ENCODE results near the gene CRABP1.

CRABP1 gene

DNA sequence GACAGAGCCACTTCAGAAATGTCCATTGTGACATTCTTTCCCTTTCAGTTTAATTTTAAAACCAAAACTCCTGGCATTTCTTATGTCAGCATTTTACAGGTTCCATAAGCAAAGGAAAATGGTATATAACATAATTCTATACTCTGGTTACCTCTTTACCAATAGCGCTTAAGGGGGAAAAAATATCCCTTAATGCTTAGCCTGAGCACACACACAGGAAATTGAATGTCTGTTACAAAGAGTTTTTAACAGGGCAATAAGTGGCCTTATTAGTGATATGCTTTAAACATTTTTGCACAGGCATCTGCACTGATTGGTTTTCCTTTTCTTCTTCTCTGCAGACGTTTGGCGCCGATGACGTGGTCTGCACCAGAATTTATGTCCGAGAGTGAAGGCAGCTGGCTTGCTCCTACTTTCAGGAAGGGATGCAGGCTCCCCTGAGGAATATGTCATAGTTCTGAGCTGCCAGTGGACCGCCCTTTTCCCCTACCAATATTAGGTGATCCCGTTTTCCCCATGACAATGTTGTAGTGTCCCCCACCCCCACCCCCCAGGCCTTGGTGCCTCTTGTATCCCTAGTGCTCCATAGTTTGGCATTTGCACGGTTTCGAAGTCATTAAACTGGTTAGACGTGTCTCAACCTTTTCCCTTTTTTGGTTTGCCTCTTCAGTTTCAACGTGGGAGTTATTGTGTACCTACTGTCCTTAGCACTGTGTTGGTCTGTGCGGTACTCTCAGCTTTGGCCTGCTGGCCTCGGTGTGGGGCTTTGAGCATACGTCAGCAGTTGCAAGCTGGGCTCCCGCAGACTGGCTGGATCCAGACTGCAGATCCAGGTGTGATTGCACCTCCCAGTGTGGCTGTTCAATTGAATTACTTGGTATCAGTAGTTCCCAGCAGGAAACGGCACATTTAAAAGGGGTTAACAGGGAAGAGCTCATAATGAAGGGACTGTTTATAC is 7.7 kb downstream of the CRABP1 start:
- DNase-seq (ENCODE audit: low spot score): no peak

DNA sequence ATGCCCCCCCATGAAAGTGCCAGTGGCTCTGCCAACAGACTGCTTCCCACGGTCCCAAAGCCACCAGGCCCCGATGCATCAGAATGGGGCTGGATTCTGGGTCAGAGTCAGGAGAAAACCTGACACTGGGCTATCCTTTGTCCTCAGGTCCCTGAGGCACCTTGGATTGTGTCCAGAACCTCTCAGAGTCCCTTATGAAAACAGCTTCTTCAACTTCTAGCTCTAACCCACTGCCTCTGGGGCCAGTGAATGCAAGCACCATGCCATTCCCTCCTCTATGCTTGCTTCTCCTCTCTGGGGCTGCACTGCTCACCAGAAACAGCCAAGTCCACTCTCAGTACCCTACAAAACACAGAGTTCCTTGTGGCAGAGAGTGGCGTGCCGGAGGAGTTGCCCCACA is 9.9 kb downstream of the CRABP1 start:
- no peak for DNase-seq (ENCODE audit: low spot score)

DNA sequence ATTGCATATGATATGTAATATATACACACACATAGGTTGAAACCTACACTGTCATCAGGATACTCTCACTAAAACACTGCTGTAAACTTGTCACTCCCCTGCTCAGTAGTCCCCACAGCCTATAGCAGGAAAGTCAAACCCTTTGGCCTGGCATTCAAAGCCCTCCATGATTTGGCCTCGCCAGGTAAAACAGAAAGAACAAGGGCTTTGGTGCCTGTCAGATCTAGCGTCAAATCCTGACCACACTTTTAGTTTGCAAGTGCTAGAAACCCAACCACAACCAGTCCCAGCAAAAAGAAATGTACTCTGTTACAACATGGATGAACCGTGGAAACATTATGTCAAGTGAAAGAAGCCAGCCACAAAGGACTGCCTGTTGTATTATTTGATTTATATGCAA is 11.4 kb downstream of the CRABP1 start:
- DNase-seq (ENCODE audit: low spot score): no peak

DNA sequence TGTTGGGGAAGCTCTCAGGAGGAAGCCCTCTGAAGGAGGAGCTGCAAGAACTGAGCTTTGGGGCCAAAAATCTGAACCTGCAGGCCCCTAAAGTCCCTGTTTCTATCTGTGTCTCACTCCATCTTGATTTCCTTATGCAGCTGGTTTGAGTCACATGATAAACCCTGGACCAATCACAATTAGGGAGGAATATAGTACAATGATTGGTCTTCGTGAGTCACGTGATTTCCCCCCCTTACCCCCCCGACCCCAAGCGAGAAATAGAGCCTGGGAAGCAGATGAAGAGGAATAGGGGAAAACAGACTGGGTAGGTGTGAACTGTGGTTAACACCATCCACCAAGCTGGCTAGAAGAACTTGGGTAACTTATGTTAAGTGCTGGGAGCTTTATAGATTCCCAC is 12.9 kb downstream of the CRABP1 start:
- no peak for DNase-seq (ENCODE audit: low spot score)

DNA sequence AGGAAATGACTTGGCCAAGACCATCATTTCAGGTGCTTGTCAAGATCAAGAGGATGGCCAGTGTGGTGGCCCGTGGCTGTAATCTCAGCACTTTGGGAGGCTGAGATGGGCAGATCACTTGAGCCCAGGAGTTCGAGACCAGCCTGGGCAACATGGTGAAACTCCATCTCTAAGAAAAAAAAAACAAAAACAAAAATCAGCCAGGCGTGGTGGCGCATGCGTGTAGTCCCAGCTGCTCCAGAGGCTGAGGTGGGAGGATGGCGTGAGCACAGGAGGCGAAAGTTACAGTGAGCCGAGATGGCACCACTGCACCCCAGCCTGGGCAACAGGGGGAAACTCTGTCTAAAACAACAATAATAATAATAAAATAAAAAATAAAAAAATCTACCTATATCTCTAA is 15.0 kb downstream of the CRABP1 start:
- DNase-seq (ENCODE audit: low spot score): no peak

DNA sequence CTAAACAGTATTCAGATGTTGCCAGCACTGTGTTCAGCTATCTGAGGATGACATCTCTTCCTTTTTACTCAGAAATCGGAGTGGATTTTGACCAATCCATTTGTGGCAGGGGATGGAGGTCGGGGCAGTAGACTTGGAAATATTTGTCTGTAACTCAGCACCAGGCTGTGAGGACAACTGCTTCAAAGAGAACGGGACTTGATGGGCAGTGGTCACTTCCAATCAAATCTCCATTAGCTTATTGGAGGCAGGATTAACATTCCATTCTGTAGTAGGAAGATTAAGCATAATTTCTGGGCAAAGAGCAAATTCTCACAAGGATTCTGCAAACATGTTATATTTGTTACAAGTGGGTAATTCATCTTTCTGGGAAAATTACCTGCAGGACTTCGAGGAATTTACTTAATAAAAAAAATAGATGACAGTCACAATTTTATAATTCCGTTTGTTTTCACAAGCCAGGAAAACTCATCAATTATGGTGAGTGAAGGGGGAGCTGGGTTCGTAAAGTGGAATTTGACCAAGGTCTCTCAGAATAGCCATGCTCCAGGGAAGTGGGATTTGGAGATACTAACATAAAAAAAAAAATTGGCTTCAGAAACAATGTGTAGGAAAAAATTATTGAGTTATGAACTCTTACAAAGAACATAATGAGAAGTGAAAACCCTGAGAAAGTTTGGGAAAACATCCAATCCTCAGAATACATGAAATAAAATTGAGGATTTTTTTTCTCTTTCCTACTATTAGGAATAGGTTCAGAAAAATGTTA is 18.1 kb downstream of the CRABP1 start:
- no peak for DNase-seq (ENCODE audit: low spot score)

DNA sequence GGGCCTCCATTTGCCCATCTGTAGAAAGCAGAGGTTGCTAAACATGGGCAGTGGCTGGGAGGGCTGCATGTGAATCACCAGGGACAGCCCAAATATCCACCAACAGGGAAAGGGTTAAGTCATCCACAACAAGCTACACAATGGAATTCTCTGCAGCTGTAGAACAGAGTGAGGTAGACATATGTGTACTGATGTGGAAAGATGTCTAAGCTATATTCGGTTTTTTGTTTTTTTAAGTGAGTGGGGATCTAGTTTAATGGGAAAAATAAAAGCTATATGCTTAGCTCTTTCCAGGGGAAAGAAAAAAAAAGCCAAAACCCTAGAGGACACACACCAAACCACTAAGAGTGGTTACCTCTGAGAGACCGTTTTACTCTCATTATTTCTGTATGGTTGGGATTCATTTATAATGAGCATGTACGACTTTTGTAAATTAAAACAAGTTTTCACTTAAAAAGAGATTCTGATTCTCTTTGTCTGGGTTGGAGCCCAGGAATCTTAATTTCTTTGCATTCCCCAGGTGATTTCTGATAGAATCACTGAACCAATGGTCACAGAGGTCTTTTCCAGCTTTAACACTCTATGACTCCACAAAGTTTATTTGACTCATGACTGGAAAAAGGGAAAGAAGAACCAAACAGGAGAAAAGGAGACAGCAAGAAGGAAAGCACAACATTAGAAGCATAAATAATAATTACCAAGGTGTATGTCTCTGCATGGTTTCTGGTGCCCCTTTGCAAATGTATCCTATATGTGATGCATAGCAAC is 19.1 kb downstream of the CRABP1 start:
- no peak for DNase-seq (ENCODE audit: low spot score)

DNA sequence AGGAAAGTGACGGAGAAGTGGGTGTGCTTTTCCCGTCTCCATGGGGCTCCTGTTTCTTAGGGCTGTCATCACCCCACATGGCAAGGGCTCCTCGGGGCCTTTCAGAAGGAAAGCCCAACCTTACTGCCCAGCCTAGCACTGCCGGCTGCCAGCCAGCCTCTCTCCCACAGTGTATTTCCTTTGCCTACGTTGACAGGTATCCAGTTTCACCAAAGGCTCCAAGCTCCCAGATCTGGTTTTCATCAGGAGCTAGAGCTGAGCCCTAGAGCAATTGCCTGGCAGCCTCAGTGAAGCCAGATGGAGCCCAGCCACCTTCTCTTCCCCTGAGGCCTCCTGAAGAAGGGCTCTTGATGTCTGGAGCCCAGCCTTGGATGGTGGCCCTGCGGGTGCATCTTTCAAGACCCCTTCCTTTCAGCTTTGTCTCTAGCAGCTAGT is 20.2 kb downstream of the CRABP1 start:
- no peak for DNase-seq (ENCODE audit: low spot score)

DNA sequence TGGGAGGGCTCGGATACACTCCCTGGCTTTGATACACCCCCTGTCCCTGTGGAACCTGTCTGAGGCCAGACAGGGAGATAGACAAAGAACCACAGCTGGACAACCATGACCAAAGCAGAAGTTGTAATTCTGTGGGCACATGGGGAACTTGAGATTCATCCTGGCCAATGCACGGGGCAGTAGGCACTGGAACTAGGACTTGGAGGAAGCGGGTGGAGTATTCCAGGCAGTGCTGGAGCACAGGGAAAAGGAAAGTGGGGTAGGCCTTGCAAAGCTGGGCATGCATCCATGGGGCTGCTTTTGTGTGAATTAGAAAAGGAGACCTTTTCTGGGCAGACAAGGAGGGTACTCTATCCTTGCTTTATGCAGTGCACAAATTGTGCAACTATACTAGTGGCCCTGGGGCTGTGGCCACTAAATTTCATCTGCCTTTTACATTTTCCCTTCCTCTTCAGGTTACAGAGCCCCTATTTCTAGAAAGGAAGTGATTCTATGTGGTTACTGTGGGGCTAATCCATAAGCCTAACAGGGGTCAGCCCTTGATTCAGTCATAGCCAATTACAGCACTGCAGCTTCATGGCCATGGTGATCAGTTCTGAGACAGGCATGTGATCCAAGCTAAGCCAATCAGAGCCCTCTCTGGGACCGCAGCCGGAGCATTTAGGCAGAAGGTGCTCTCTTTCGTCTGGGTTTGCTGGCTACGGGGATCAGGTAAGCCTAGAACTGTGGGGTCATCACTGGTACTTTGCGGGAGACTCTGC is 21.0 kb downstream of the CRABP1 start:
- no peak for DNase-seq (ENCODE audit: low spot score)

DNA sequence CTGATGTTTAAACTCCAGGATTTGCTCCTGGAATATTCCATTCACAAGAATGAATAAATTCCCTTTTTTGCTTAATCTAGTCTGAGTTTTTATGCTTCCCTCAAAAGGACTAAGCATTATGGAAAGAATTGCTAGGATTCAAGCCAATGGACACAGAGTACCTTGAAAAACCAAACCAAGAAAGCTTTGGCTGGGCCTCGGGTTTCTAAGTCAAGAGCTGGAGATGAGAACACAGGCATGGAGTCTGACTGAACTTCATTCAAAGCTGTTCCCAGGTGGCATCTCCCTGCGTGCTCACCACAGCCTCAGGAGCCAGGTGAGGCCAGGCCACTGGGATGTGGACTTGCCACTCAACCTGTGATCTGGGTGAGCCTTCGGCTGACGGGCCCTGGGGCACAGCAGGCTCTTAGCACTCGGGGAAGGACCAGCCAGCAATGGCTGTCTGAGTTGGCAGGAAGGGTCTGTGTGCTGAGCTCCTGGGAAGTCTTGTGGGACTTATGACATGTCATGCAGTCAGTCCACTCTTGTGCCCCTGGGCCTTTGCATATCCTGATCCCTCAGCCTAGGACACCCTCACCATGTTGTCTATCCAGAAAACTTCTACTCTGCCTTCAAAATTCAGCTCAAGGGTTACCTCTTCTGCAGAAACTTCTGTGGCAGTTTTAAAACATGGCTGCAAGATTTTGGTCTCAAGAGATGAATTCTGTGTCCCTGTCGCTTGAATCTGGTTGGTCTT is 21.8 kb downstream of the CRABP1 start:
- no peak for DNase-seq (ENCODE audit: low spot score)

DNA sequence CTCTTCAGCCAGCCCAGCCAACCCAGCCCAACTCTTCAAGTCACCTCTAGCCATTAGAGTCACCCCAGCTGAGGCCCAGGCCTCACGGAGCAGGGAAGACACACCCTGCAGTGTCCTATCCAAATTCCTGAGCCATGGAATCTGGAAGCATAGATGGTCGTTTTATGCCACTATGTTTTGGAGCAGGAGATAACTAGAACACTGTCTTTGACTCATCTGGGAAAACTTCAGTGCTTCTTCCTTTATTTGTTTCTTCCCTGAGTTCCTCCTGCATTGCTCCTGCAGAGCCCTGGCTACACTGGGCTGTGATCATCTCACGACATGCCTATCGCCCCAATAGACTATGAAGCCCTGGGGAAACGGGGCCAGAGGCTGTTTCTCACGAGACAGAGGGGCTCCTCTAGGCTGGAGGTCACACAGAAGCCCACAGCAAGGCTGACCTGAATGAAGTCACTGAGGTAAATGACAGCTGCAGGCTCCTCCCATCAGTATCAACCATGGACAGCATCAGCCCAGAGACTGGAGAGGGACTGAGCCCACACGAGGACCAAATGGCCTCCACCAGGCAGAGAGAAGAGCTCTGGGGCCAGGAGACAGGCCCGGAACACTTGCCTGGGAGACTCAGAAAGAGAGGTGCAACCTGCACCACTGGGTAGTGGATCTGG is 22.7 kb downstream of the CRABP1 start:
- no peak for DNase-seq (ENCODE audit: low spot score)

DNA sequence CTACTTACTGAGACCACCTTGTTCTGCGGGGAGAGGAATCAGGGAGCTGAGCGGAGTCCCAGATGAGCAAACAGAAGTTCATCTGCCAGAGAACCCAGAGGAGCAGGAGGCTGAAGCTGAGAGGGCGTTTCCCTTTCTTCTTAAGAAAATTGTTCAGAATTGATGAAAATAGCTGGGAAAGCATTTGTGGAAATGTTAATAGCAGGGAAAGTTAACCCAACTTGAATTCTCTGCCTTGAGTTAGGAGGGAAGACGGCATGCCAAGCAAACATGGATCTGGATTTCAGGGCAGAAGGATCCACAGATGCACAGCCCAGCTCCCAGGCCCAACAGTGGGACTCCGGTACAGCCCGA is 23.2 kb downstream of the CRABP1 start:
- DNase-seq (ENCODE audit: low spot score): no peak

DNA sequence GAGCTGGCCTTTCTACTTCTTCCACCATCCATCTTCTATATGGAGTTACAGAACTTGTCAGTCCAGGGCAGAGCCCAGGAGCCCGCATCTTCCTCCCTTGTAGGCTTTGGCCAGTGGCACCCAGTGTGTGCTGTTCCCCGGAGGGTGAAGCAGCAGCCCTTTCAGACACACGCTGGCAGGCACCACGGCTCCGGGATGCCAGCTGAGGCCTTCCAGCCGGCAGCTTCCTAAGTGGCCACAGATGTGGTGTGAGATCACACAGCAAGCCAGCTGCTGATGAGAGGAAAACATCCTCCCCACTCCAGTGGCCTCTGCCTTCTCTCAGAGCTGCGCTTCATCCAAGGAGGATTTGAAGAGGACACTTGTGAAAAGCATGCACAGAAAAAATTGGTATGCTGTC is 24.1 kb downstream of the CRABP1 start:
- no peak for DNase-seq (ENCODE audit: low spot score)

DNA sequence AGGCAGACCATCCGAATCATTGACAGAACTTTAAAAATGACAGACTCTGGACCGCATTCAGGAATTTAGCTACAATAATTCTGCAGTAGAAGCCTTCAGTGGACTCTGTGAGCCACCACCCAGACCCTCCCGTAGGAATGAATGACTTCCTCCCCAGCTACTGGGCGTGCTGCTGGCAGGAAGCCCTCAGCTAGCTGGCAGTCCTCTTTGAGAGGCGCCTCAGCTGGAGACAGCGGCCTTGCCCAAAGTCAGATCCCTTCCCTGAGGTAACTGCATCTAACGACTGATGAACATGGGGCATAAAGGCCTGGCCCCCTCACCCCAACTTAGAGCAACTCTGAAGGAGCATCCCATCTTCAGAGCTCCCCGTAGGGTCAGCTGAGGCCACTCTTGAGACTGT is 25.8 kb downstream of the CRABP1 start:
- no peak for DNase-seq (ENCODE audit: low spot score)

DNA sequence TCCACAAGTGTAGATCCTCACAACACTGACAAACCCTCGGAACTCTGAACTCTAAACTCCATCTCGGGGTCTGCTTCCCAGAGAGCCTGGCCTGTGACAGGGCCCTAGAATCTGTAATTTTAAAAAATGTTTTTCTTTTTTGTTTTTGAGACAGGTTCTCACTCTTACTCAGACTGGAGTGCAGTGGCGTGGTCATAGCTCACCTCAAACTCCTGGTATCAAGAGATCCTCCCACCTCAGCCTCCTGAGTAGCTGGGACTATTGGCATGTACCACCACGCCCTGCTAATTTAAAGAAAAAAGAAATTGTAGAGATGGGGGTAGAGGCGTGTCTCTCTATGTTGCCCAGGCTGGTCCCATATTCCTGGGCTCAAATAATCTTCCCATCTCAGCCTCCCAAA is 26.2 kb downstream of the CRABP1 start:
- DNase-seq (ENCODE audit: low spot score): no peak

DNA sequence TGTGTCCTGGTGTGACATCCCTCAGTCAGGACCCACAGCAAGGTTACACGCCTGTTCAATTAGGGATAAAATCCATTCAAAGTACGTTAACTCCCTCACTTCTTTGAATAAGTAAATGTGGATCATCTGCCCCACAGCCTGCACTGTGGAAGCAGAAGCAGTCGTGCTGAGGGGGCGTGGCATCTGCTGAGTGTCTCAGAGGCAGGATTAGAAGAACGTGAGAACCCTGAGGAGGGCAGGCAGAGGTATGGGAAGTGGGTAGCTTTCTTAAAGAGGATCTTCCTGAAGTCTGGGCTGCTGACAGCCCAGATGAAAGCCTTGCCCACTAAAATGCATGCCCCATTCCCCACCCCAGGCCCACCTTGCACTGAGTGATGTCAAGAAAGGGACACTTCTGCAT is 28.5 kb downstream of the CRABP1 start:
- peak; percentile 76 for DNase-seq (ENCODE audit: low spot score)

DNA sequence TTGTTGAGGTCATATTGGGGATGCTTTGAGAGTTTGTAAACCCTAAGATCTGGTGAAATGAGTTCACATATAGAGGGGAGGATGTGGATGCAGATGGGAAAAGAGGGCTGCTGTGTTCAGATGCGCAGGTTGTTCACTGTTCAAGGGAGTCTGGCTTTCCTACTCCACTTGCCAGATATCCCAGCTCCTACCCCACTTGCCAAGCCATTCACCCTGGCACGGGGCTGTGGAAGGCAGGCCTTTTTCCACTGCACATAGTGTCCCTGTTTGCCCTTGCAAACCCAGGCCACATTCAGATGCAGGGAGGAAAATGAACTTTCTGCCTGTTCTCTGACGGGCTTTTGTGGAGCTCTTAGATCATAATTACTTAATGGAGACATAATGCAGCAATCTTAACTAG is 29.0 kb downstream of the CRABP1 start:
- no peak for DNase-seq (ENCODE audit: low spot score)

DNA sequence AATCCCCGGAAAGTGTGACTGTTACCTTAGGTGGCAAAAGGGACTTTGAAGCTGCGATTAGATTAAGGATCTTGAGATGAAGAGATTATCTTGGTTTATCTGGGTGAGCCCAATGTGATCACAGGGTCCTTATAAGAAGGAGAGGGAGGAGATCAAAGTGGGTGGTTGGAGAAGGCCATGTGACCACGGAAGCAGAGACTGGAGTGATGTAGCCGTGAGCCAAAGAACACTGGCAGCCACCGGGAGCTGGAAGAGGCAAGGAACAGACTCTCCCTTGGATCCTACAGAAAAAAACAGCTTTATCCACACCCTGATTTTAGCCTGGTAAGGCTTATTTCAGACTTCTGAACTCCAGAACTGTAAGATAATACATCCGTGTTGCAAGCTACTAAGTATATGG is 29.9 kb downstream of the CRABP1 start:
- DNase-seq (ENCODE audit: low spot score): no peak

DNA sequence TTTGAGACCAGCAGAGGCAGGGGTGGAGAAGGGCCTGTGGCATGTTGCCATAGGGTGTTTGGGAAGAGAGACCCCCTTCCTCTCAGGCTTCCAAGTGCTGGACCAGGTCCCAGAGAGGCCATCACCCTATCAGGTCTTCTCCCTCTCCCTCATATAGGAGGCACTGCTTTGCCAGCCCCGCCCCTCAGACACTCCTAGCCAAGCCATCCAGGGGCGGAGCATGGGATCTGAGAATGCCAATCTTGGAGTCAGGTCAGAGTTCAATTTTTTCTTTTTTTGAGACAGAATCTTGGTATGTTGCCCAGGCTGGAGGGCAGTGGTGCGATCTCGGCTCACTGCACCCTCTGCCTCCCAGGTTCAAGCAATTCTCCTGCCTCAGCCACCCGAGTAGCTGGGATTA is 32.7 kb downstream of the CRABP1 start:
- no peak for DNase-seq (ENCODE audit: low spot score)

Data from ecto neural progenitor cell (in vitro differentiated cells).